Kidney (tissue), 14 donors: Measurements from ENCODE around the gene KLF6. TPM values are rescaled to one million over a fixed set of nuclear protein-coding genes. Genes with fewer than 3 reads are reported as not detected.

Experiments used
- DNase-seq, 5 donors: peaks; one replicate each; pipeline ENCODE4 v3.0.0-alpha.2; 2013 to 2020
- FAIRE-seq: peaks from 2 replicates; lab custom pipeline; 2012; peaks lifted over from hg19 to GRCh38; lab: Jason Lieb, UNC
- H3K27ac ChIP-seq, 2 donors: one replicate each; pipeline ENCODE4 v1.7.0; 2013; ENCODE audit warnings: low read depth in 2 of 2, low read length in 2 of 2, inconsistent platforms in 1 of 2
- H3K27me3 ChIP-seq: one replicate; pipeline ENCODE4 v1.7.1; 2013; ENCODE audit warnings: low read length, inconsistent platforms; ENCODE audit not compliant: control insufficient read depth, insufficient read depth
- H3K36me3 ChIP-seq, 3 donors: one replicate each; pipeline versions ENCODE4 v1.7.0 to v1.7.1; 2013; ENCODE audit warnings: low read length in 3 of 3, control low read depth in 1 of 3, inconsistent platforms in 1 of 3; ENCODE audit not compliant: insufficient read depth in 3 of 3, control insufficient read depth in 2 of 3
- H3K4me1 ChIP-seq, 3 donors: one replicate each; pipeline versions ENCODE4 v1.7.0 to v1.7.1; 2013; ENCODE audit warnings: low read length in 3 of 3, inconsistent platforms in 1 of 3, low read depth in 1 of 3; ENCODE audit not compliant: control insufficient read depth in 2 of 3, insufficient read depth in 2 of 3
- H3K4me3 ChIP-seq, 3 donors: one replicate each; pipeline versions ENCODE4 v1.7.0 to v1.8.1; 2013; ENCODE audit warnings: low read length in 3 of 3, control low read depth in 1 of 3, inconsistent platforms in 1 of 3
- H3K9ac ChIP-seq, 3 donors: one replicate each; pipeline versions ENCODE4 v1.7.0 to v1.7.1; 2013; ENCODE audit warnings: low read length in 3 of 3, control low read depth in 1 of 3, inconsistent platforms in 1 of 3
- H3K9me3 ChIP-seq, 3 donors: one replicate each; pipeline versions ENCODE4 v1.7.0 to v1.7.1; 2013; ENCODE audit warnings: low read length in 3 of 3, control low read depth in 1 of 3, inconsistent platforms in 1 of 3; ENCODE audit not compliant: control insufficient read depth in 2 of 3, insufficient read depth in 1 of 3
- intact Hi-C: fragments of 100-400 bp; cut with DNase I; formaldehyde crosslinking; loops from one replicate; pipeline ENCODE4 v1.11.1; 2022
- polyA plus RNA-seq: library from polyadenylated mRNA; stranded (reverse); fragments of 350-450 nt; fragmentation: Illumina TruSeq; extraction: RNeasy Lipid Tissue Mini Kit (QIAGEN cat#74804); gene quantifications from one replicate; pipeline ENCODE4 v1.2.3, GENCODE V29; 2014; ENCODE audit warnings: low read depth, low replicate concordance; ENCODE audit not compliant: insufficient read depth
- total RNA-seq: library from RNA; stranded (reverse); fragmentation: NEBNext Ultra II Directional; extraction: Animal tissue kit (Norgen Biotek cat#: 25700); gene quantifications from one replicate; pipeline ENCODE4 v1.2.1, GENCODE V29; 2021
- TF ChIP-seq, protein P1 (sequence below): IDR thresholded peaks from 3 replicates; pipeline ENCODE4 v1.5.1; 2012; ENCODE audit warnings: mild to moderate bottlenecking, moderate library complexity, borderline replicate concordance; ENCODE audit not compliant: insufficient read depth; ENCODE audit errors: extremely low read depth
- donor health status: control.
- donor health status: control.
- donor health status: control.
- donor health status: control.
- donor health status: control.
- donor health status: DM: yes; HTN: yes; CAD: no.
- donor health status: Normal renal cell carcinoma (clear cell type).

Gene KLF6
- total and polyA plus RNA-seq, 2 donors from 2014 or later: 27.8 to 230 TPM

DNA sequence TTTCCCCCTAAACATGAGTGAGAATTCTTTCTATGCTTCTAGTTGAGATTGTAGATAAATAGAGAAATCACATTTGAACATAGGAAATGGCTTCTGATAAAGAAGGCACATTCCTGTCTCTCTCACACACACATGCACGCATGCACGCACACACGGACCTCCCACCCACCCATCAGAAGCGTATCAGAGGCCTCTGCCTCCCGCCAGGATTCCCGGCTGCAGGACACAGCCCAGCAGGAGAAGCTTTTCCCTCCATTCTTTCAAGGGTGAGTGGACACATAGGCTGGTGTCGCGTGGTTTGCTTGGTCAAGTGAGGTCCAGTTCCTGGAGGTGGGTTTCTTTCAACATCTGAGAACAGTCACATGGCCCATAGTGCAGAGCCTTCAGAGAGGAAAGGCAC is 34.2 kb downstream of the KLF6 start:
- TF ChIP-seq, protein P1, sequence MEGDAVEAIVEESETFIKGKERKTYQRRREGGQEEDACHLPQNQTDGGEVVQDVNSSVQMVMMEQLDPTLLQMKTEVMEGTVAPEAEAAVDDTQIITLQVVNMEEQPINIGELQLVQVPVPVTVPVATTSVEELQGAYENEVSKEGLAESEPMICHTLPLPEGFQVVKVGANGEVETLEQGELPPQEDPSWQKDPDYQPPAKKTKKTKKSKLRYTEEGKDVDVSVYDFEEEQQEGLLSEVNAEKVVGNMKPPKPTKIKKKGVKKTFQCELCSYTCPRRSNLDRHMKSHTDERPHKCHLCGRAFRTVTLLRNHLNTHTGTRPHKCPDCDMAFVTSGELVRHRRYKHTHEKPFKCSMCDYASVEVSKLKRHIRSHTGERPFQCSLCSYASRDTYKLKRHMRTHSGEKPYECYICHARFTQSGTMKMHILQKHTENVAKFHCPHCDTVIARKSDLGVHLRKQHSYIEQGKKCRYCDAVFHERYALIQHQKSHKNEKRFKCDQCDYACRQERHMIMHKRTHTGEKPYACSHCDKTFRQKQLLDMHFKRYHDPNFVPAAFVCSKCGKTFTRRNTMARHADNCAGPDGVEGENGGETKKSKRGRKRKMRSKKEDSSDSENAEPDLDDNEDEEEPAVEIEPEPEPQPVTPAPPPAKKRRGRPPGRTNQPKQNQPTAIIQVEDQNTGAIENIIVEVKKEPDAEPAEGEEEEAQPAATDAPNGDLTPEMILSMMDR: no peak
- H3K9ac ChIP-seq: no peak overlapping the region
- no peak overlapping the region for H3K4me3 ChIP-seq
- FAIRE-seq (no peak), DNase-seq (peak in 4 of 5 donors; percentile 59 to 70 (median 63))
- no peaks in the 10 kb centered on the region for H3K27me3 ChIP-seq
- H3K27ac ChIP-seq: no peak overlapping the region
- H3K9me3 ChIP-seq: no peaks in the 10 kb centered on the region
- no peaks in the 10 kb centered on the region for H3K36me3 ChIP-seq
- H3K4me1 ChIP-seq: peaks cover 2 to 14% (median 11%) of the 10 kb centered on the region in 3 donors
- intact Hi-C loops: no loop called here

DNA sequence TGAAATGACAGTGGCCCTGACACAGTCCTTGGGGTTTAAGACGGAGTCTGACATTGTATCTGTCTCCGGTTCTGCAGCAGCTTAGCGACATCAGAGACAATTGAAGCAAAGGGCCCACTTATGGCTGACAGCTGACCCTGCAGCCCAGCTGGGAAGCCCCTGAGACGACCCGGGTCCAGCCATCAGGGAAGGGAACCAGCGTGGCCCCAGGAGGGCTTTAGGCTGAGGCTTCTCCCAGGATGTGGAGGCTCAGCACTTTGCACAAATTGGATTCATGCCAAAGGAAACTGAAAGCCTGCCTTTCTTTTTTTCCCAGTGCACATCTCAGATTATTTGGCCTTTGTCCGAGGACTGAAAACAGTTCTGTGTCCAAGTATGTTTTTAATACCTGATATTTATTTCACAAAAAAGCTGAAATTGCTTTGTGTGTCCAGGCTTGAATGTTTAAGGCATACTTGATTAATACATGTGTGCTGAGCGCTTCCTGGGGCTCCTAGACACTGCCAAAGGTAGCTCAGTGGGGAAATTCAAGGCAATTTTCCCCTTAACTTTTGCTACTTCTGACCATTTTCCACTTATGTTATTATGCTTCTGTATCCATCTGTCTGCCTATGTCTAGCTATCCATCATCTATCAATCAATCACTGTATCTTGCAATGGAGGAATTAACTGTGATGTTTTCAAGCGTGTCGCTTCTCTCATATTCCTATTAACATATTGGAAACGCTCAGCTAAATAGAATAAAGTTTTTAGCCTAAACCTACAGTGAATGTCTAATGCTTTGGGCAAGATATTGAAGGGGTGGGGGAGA is 34.8 kb downstream of the KLF6 start:
- peak overlapping the region; percentile 34 to 68 for H3K27ac ChIP-seq
- H3K9me3 ChIP-seq: no peaks in the 10 kb centered on the region
- peaks cover 2 to 11% (median 11%) of the 10 kb centered on the region in 3 donors for H3K4me1 ChIP-seq
- no peaks in the 10 kb centered on the region for H3K27me3 ChIP-seq
- H3K9ac ChIP-seq: peak overlapping the region in 1 of 3 donors; percentile 70
- peak overlapping the region in 2 of 3 donors; percentile 10 to 40 for H3K4me3 ChIP-seq
- FAIRE-seq: no peak
- H3K36me3 ChIP-seq: no peaks in the 10 kb centered on the region
- intact Hi-C loops: no loop called here
- DNase-seq: peak in 4 of 5 donors; percentile 38 to 68 (median 56)
- TF ChIP-seq, protein P1: no peak

DNA sequence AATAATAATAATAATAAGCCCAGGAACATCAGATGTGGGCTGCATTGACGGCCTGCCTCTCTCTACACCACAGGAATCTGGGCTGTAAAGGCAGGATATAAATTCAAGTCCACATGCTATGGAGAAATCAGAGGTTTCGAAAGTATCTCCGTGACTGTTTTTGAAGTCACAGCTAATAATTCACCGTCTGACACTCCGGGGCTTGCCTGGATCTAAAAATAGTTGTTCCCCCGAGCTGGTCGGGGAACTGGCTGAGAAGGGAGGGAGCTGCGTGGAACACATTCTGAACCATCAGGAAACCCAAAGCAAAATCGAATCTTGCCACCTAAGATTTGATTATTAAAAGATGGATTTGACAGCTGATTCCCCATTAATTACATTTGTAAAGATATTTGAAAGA is 35.4 kb downstream of the KLF6 start:
- TF ChIP-seq, protein P1: no peak
- H3K4me3 ChIP-seq: peak overlapping the region in 2 of 3 donors; percentile 10 to 40
- no peak for FAIRE-seq
- intact Hi-C loops: no loop called here
- H3K9ac ChIP-seq: peak overlapping the region in 1 of 3 donors; percentile 70
- H3K27me3 ChIP-seq: no peaks in the 10 kb centered on the region
- DNase-seq: peak in 3 of 5 donors; percentile 61 to 83 (median 79)
- H3K36me3 ChIP-seq: no peaks in the 10 kb centered on the region
- H3K9me3 ChIP-seq: no peaks in the 10 kb centered on the region
- peaks cover 2 to 11% (median 9%) of the 10 kb centered on the region in 3 donors for H3K4me1 ChIP-seq
- peak overlapping the region; percentile 34 to 68 for H3K27ac ChIP-seq
